ENCODE results near the gene BMPER. TPM values are rescaled to one million over a fixed set of nuclear protein-coding genes. Genes with fewer than 3 reads are reported as not detected.

The BMPER gene
- total and polyA plus RNA-seq, 2 of the 8 experiments (the other 6 are each of a cell fraction or from before 2014, with no cell fraction given) = 0.33 to 0.69 TPM

DNA sequence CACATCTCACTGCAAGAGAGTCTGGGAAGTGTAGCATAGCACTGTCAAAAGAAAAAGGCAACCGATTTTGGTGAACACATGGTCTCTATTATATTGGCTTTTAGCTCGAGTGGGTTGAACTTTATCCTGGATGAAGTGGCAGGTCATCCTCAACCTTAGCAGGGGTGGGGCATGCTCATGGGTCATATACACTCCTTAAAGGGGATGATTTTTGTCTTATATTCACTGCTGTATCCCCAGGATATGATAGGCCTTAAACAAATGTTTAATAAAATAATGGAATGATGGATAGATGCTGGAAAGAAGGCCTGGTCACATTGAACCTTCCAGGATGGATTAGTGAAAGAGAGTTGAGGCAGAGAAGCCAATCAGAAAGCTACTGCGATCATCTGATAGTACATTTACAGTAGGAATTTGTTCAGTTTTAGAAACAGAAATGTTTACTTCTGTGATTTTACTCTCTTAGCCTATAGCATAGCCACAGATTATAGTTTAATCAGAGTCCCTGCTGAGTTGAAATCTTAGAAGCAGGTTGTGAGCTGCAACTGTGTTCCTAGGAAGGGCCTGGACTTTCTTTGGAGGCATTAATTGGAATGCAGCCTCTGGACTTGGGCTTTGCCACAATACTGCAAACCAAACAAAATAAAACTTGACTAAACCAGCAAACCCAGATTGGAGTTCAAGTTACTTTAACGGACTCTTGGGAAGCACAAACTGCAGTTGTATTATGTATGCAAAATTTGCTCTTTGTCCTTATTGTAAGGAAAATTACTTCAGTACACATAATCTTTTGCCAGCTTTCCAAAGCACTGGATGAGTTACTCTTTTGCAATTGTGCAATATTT is 138.3 kb downstream of the BMPER start:
- Histone ChIP-seq H3K27ac (ENCODE audit: low read depth, low read length) (no peak overlapping the region), H3K79me2 (ENCODE audit: control insufficient read depth in 1 of 2, insufficient read depth in 2 of 2, low read length in 2 of 2) (no peaks in the 10 kb centered on the region), H2BK5ac (ENCODE audit: low read depth, low read length) (no peak overlapping the region), H2BK120ac (replicated peaks; ENCODE audit: low read depth, low read length) (no peak overlapping the region), H3K79me1 (ENCODE audit: low read depth, low read length) (no peaks in the 10 kb centered on the region), H2BK20ac (ENCODE audit: low read length) (no peak overlapping the region), H2BK15ac (ENCODE audit: low read length) (no peak overlapping the region), H3K23me2 (ENCODE audit: low read depth, low read length) (no peaks in the 10 kb centered on the region), H3K9ac (replicated peaks in 1 of 4; ENCODE audit: extremely low read depth in 1 of 4, low read depth in 3 of 4, low read length in 3 of 4) (no peak overlapping the region), H3K27me3 (replicated peaks in 1 of 4; ENCODE audit: control insufficient read depth in 3 of 4, extremely low read depth in 1 of 4, insufficient read depth in 3 of 4, low read length in 3 of 4) (no peaks in the 10 kb centered on the region), H3K4ac (replicated peaks; ENCODE audit: insufficient read length, low read depth, low read length) (no peak overlapping the region), H2BK12ac (ENCODE audit: low read depth, low read length) (no peak overlapping the region), H2AK5ac (ENCODE audit: low read depth, low read length) (no peak overlapping the region), H4K91ac (replicated peaks; ENCODE audit: insufficient read length, low read length) (no peak overlapping the region), H2AFZ (ENCODE audit: low read length) (no peak overlapping the region), H3K9me3 (ENCODE audit: insufficient read depth in 2 of 2, low read depth in 1 of 2, low read length in 1 of 2) (no peaks in the 10 kb centered on the region), H3K14ac (ENCODE audit: insufficient read length) (no peak overlapping the region), H3K18ac (ENCODE audit: extremely low read depth, low read length) (no peak overlapping the region), H4K20me1 (replicated peaks in 1 of 2; ENCODE audit: control insufficient read depth in 1 of 2, insufficient read depth in 2 of 2, low read length in 2 of 2) (no peaks in the 10 kb centered on the region), H3K4me3 (ENCODE audit: extremely low read depth in 1 of 4, insufficient read depth in 2 of 4, low read depth in 3 of 4, low read length in 4 of 4) (no peak overlapping the region), H4K5ac (ENCODE audit: insufficient read length, low read depth, low read length) (no peak overlapping the region), H3K56ac (replicated peaks; ENCODE audit: insufficient read length, low read depth, low read length) (no peak overlapping the region), H3K4me1 (replicated peaks in 1 of 4; ENCODE audit: control insufficient read depth in 3 of 4, insufficient read depth in 4 of 4, low read length in 3 of 4) (no peaks in the 10 kb centered on the region), H3K4me2 (ENCODE audit: insufficient read depth in 1 of 2, low read depth in 2 of 2, low read length in 2 of 2) (no peak overlapping the region), H4K8ac (ENCODE audit: extremely low read depth, insufficient read depth, low read length) (no peak overlapping the region), H3K23ac (ENCODE audit: insufficient read length) (no peak overlapping the region), H3K36me3 (ENCODE audit: control insufficient read depth in 2 of 4, insufficient read depth in 4 of 4, low read length in 3 of 4) (no peaks in the 10 kb centered on the region)
- FAIRE-seq (no peak), DNase-seq (ENCODE audit: low read depth in 1 of 2, low spot score in 2 of 2) (no peak)
- no peak for TF ChIP-seq SP1 (IDR thresholded peaks at IDR 0.05; ENCODE audit: low read depth, low read length)
- no peak for TF ChIP-seq BCL11A (IDR thresholded peaks at IDR 0.05; ENCODE audit: low read depth in 2 of 2, low read length in 2 of 2)
- TF ChIP-seq FOSL1 (IDR thresholded peaks at IDR 0.05; ENCODE audit: insufficient read depth, low read depth, low read length) = no peak
- ChIA-PET POLR2A (ENCODE audit: partially characterized antibody) (no interaction called here), CTCF (ENCODE audit: partially characterized antibody) (interaction anchor here (0.7 to 1.4 kb wide), 7 partner anchors 9 to 853 kb away, joined by 3 to 5 read pairs (median 3); no protein-coding TSS in a partner anchor)
- 88% methylated on average over 4 of the region's 4 CpGs; no CpG with 5 or more reads in 1 of the 2 experiments for WGBS, 2 experiments (ENCODE audit: extremely low coverage in 1 of 2, insufficient coverage in 1 of 2, insufficient read length in 1 of 2, insufficient replicate concordance in 2 of 2, low coverage in 1 of 2, low lambda C conversion rate in 2 of 2, missing lambda C conversion rate in 1 of 2)

Data from H1 (cell line).